Neural cell (in vitro differentiated cells): ENCODE measurements around the gene REPIN1. TPM values are rescaled to one million over a fixed set of nuclear protein-coding genes. Genes with fewer than 3 reads are reported as not detected.

ENCODE experiments used
- H2AFZ ChIP-seq: fragments of 200-600, 300-800 bp; sonication (generic), shearing (Covaris generic); 2 replicates; pipeline ENCODE4 v1.6.0; 2014; ENCODE audit warnings: low read depth, mild to moderate bottlenecking, antibody characterized with exemption, low read length, moderate library complexity
- H3F3A ChIP-seq: fragments of 200-600 bp; shearing (Covaris generic); 2 replicates; pipeline ENCODE4 v1.6.1; 2016; ENCODE audit warnings: mild to moderate bottlenecking, moderate library complexity, mixed read lengths, antibody characterized with exemption, low read length; ENCODE audit not compliant: insufficient read depth, poor library complexity, severe bottlenecking
- H3K27ac ChIP-seq: fragments of 200-600, 300-800 bp; sonication (generic), shearing (Covaris generic); 2 replicates; pipeline ENCODE4 v1.5.1; 2014; ENCODE audit warnings: mild to moderate bottlenecking, low read length, moderate library complexity
- H3K27me3 ChIP-seq: fragments of 300-800, 200-600 bp; sonication (generic), shearing (Covaris generic); 2 replicates; pipeline ENCODE4 v1.6.0; 2014; ENCODE audit warnings: mild to moderate bottlenecking, low read depth, low read length, moderate library complexity; ENCODE audit not compliant: insufficient read depth
- H3K36me3 ChIP-seq: fragments of 300-800, 200-600 bp; sonication (generic), shearing (Covaris generic); 2 replicates; pipeline ENCODE4 v1.5.1; 2014; ENCODE audit warnings: mild to moderate bottlenecking, antibody characterized with exemption, low read length, moderate library complexity; ENCODE audit not compliant: insufficient read depth
- H3K4me2 ChIP-seq: fragments of 300-800, 200-600 bp; sonication (generic), shearing (Covaris generic); 2 replicates; pipeline ENCODE4 v1.6.0; 2014; ENCODE audit warnings: mild to moderate bottlenecking, low read length
- H3K4me3 ChIP-seq: fragments of 300-800, 200-600 bp; sonication (generic), shearing (Covaris generic); 2 replicates; pipeline ENCODE4 v1.5.1; 2014; ENCODE audit warnings: mild to moderate bottlenecking, low read length, moderate library complexity
- H3K79me2 ChIP-seq: fragments of 200-600 bp; shearing (Covaris generic); replicated peaks from 2 replicates; pipeline ENCODE4 v1.6.0; 2014; ENCODE audit warnings: mild to moderate bottlenecking, low read length, moderate library complexity; ENCODE audit not compliant: insufficient read depth
- H3K9ac ChIP-seq: fragments of 300-800, 200-600 bp; sonication (generic), shearing (Covaris generic); 2 replicates; pipeline ENCODE4 v1.6.1; 2016; ENCODE audit warnings: mild to moderate bottlenecking, low read length, mixed read lengths
- H3K9me2 ChIP-seq: fragments of 200-600 bp; shearing (Covaris generic); 2 replicates; pipeline ENCODE4 v1.6.1; 2016; ENCODE audit warnings: mild to moderate bottlenecking, low read length, mixed read lengths; ENCODE audit not compliant: insufficient read depth
- H3K9me3 ChIP-seq: fragments of 200-600, 300-800 bp; sonication (generic), shearing (Covaris generic); 2 replicates; pipeline ENCODE4 v1.6.1; 2016; ENCODE audit warnings: mild to moderate bottlenecking, mixed run types, low read length, moderate library complexity, mixed read lengths
- H4K20me1 ChIP-seq: fragments of 200-600 bp; shearing (Covaris generic); 2 replicates; pipeline ENCODE4 v1.6.1; 2016; ENCODE audit warnings: mild to moderate bottlenecking, mixed run types; ENCODE audit not compliant: insufficient read depth
- CTCF ChIP-seq: fragments of 450-650 bp; IDR thresholded peaks from 2 replicates; pipeline ENCODE4 v1.5.1; 2014; ENCODE audit warnings: antibody characterized with exemption, mild to moderate bottlenecking, moderate library complexity; ENCODE audit not compliant: poor library complexity, severe bottlenecking
- EP300 ChIP-seq: fragments of 450-650 bp; conservative IDR thresholded peaks from 2 replicates; pipeline ENCODE4 v1.6.1; 2014; ENCODE audit warnings: antibody characterized with exemption, mild to moderate bottlenecking, moderate library complexity; ENCODE audit not compliant: poor library complexity, severe bottlenecking
- EZH2 ChIP-seq: fragments of 200-600, 300-800 bp; shearing (Covaris generic), sonication (generic); IDR thresholded peaks from 2 replicates; pipeline ENCODE4 v1.6.1; 2014; ENCODE audit warnings: antibody characterized with exemption, low read length, borderline replicate concordance, mild to moderate bottlenecking; ENCODE audit not compliant: insufficient read depth, poor library complexity, severe bottlenecking
- MXI1 ChIP-seq: fragments of 450-650 bp; conservative IDR thresholded peaks from 2 replicates; pipeline ENCODE4 v1.6.1; 2014; ENCODE audit warnings: antibody characterized with exemption, mild to moderate bottlenecking; ENCODE audit not compliant: poor library complexity, severe bottlenecking
- POLR2AphosphoS5 ChIP-seq: IDR thresholded peaks from 2 replicates; pipeline ENCODE4 v1.6.1; 2012
- RAD21 ChIP-seq: fragments of 450-650 bp; conservative IDR thresholded peaks from 2 replicates; pipeline ENCODE4 v1.6.1; 2014; ENCODE audit warnings: antibody characterized with exemption, mild to moderate bottlenecking, moderate library complexity
- REST ChIP-seq: IDR thresholded peaks from 2 replicates; pipeline ENCODE4 v1.6.1; 2012; ENCODE audit warnings: borderline replicate concordance
- SMC3 ChIP-seq: fragments of 450-650 bp; conservative IDR thresholded peaks from 2 replicates; pipeline ENCODE4 v1.6.1; 2014; ENCODE audit warnings: antibody characterized with exemption, mild to moderate bottlenecking, moderate library complexity; ENCODE audit not compliant: poor library complexity
- TAF1 ChIP-seq: IDR thresholded peaks from 2 replicates; pipeline ENCODE4 v1.6.1; 2012; ENCODE audit warnings: low read depth
- polyA plus RNA-seq: library from polyadenylated mRNA; depleted of rRNA; stranded (reverse); fragments of >200 nt; gene quantifications from 2 replicates; pipeline ENCODE4 v1.2.3, GENCODE V29; 2014

The REPIN1 gene
- polyA plus RNA-seq, 1 donor from 2014 or later: 95.5 TPM

GRCh38 chr7:150417239-150417638 is 48.6 kb downstream of the REPIN1 start:
- Histone ChIP-seq H3F3A (no peaks in the 10 kb centered on the region), H3K4me2 (no peak overlapping the region), H2AFZ (no peak overlapping the region), H3K4me3 (no peak overlapping the region), H3K36me3 (no peaks in the 10 kb centered on the region), H3K9me2 (no peaks in the 10 kb centered on the region), H3K9me3 (no peaks in the 10 kb centered on the region), H3K27me3 (no peaks in the 10 kb centered on the region), H3K27ac (no peak overlapping the region), H4K20me1 (no peaks in the 10 kb centered on the region), H3K9ac (no peak overlapping the region), H3K79me2 (no peaks in the 10 kb centered on the region)
- TF ChIP-seq REST: no peak
- no peak for TF ChIP-seq CTCF

- Histone ChIP-seq H3K9me3 (no peaks in the 10 kb centered on the region), H2AFZ (no peak overlapping the region), H3K27me3 (no peaks in the 10 kb centered on the region), H3K4me3 (no peak overlapping the region), H3K9me2 (no peaks in the 10 kb centered on the region), H4K20me1 (no peaks in the 10 kb centered on the region), H3K79me2 (no peaks in the 10 kb centered on the region), H3K36me3 (no peaks in the 10 kb centered on the region), H3K9ac (no peak overlapping the region), H3K27ac (no peak overlapping the region), H3K4me2 (no peak overlapping the region), H3F3A (no peaks in the 10 kb centered on the region)
- no peak for TF ChIP-seq REST
- TF ChIP-seq MXI1: no peak
- TF ChIP-seq RAD21: no peak
- TF ChIP-seq EP300: no peak
- no peak for TF ChIP-seq SMC3
- no peak for TF ChIP-seq EZH2
- no peak for TF ChIP-seq POLR2AphosphoS5
- TF ChIP-seq TAF1: no peak
- no peak for TF ChIP-seq CTCF
Measured at GRCh38 chr7:150417863-150418262, 49.2 kb downstream of the REPIN1 start.
